NB4 (cell line): ENCODE measurements around the gene CCDC82.

Experiments
- CTCF ChIP-seq: IDR thresholded peaks from one replicate; pipeline ENCODE4 v1.5.1; 2012; ENCODE audit warnings: low read depth, low read length
- MYC ChIP-seq: IDR thresholded peaks from 2 replicates; pipeline ENCODE4 v1.6.1; 2011; ENCODE audit warnings: low read depth, low read length
- POLR2A ChIP-seq: IDR thresholded peaks from 2 replicates; pipeline ENCODE4 v1.6.1; 2011; ENCODE audit warnings: mild to moderate bottlenecking; ENCODE audit not compliant: insufficient read length; ENCODE audit errors: extremely low read depth
- TF ChIP-seq, protein P1 (sequence below): IDR thresholded peaks from 2 replicates; pipeline ENCODE4 v1.6.1; 2011; ENCODE audit warnings: low read depth, low read length

GRCh38 chr11:96311120-96311568 is 78.6 kb downstream of the CCDC82 start:
- TF ChIP-seq CTCF (no peak), POLR2A (no peak), MYC (no peak)
- TF ChIP-seq, protein P1, sequence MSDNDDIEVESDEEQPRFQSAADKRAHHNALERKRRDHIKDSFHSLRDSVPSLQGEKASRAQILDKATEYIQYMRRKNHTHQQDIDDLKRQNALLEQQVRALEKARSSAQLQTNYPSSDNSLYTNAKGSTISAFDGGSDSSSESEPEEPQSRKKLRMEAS = no peak
